Mucosa of stomach (tissue), 1 donor: ENCODE results near the gene SUCLA2.
A peak's percentile ranks its signal among the peaks of the same experiment; 100 is the strongest.
"Not testable (repeated sequence)": the region's sequence is repeated elsewhere in the genome, so short reads cannot be mapped to it uniquely, and the experiment has no call there.

Experiments
- H3K27me3 ChIP-seq: one replicate; pipeline ENCODE4 v1.7.0; 2013; ENCODE audit warnings: mild to moderate bottlenecking, low read length; ENCODE audit not compliant: control insufficient read depth, insufficient read depth
- H3K36me3 ChIP-seq: one replicate; pipeline ENCODE4 v1.7.0; 2013; ENCODE audit warnings: low read length; ENCODE audit not compliant: control insufficient read depth, insufficient read depth
- H3K4me1 ChIP-seq: one replicate; pipeline ENCODE4 v1.7.0; 2013; ENCODE audit warnings: mild to moderate bottlenecking, low read length; ENCODE audit not compliant: control insufficient read depth, insufficient read depth
- H3K4me3 ChIP-seq: one replicate; pipeline ENCODE4 v1.7.0; 2013; ENCODE audit warnings: low read length
- H3K9ac ChIP-seq: one replicate; pipeline ENCODE4 v1.7.0; 2013; ENCODE audit warnings: mild to moderate bottlenecking, low read length, moderate library complexity
- H3K9me3 ChIP-seq: one replicate; pipeline ENCODE4 v1.7.0; 2013; ENCODE audit warnings: mild to moderate bottlenecking, low read length, moderate library complexity; ENCODE audit not compliant: control insufficient read depth
- donor health status: Pancreatic carcinoma.

SUCLA2 gene

GRCh38 chr13:48014359-48014758, 13.3 kb upstream of the SUCLA2 start:
- Histone ChIP-seq H3K9me3 (no peaks in the 10 kb centered on the region), H3K4me1 (peaks cover 14% of the 10 kb centered on the region), H3K27me3 (no peaks in the 10 kb centered on the region), H3K36me3 (no peaks in the 10 kb centered on the region), H3K4me3 (no peak overlapping the region), H3K9ac (no peak overlapping the region)

- no peak overlapping the region for H3K4me3 ChIP-seq
- H3K27me3 ChIP-seq: no peaks in the 10 kb centered on the region
- no peaks in the 10 kb centered on the region for H3K9me3 ChIP-seq
- H3K9ac ChIP-seq: no peak overlapping the region
- no peaks in the 10 kb centered on the region for H3K36me3 ChIP-seq
- peaks cover 11% of the 10 kb centered on the region for H3K4me1 ChIP-seq
These were observed 11.6 kb upstream of the SUCLA2 start for GRCh38 chr13:48012668-48013067.

GRCh38 chr13:48010698-48011097, 9.6 kb upstream of the SUCLA2 start:
- Histone ChIP-seq H3K27me3 (no peaks in the 10 kb centered on the region), H3K4me1 (peaks cover 11% of the 10 kb centered on the region), H3K9ac (no peak overlapping the region)

GRCh38 chr13:48009284-48009683, 8.2 kb upstream of the SUCLA2 start:
- H3K4me3 ChIP-seq: no peak overlapping the region
- peaks cover 11% of the 10 kb centered on the region for H3K4me1 ChIP-seq
- no peak overlapping the region for H3K9ac ChIP-seq
- no peaks in the 10 kb centered on the region for H3K9me3 ChIP-seq
- H3K36me3 ChIP-seq: no peaks in the 10 kb centered on the region
- H3K27me3 ChIP-seq: no peaks in the 10 kb centered on the region

More at GRCh38 chr13:48010698-48011097, 9.6 kb upstream of the SUCLA2 start:
- Histone ChIP-seq H3K4me3 (no peak overlapping the region), H3K36me3 (no peaks in the 10 kb centered on the region), H3K9me3 (no peaks in the 10 kb centered on the region)

GRCh38 chr13:48006396-48006795, 5.3 kb upstream of the SUCLA2 start:
- no peaks in the 10 kb centered on the region for H3K9me3 ChIP-seq
- peaks cover 11% of the 10 kb centered on the region for H3K4me1 ChIP-seq

GRCh38 chr13:48004201-48004600, 3.1 kb upstream of the SUCLA2 start:
- Histone ChIP-seq H3K9me3 (no peaks in the 10 kb centered on the region), H3K4me1 (peaks cover 4% of the 10 kb centered on the region), H3K36me3 (no peaks in the 10 kb centered on the region), H3K9ac (no peak overlapping the region), H3K4me3 (no peak overlapping the region), H3K27me3 (no peaks in the 10 kb centered on the region)

More at GRCh38 chr13:48006396-48006795, 5.3 kb upstream of the SUCLA2 start:
- H3K9ac ChIP-seq: no peak overlapping the region
- H3K36me3 ChIP-seq: no peaks in the 10 kb centered on the region
- no peaks in the 10 kb centered on the region for H3K27me3 ChIP-seq
- no peak overlapping the region for H3K4me3 ChIP-seq

- not testable (repeated sequence) for H3K4me1 ChIP-seq, H3K9me3 ChIP-seq, H3K36me3 ChIP-seq, H3K27me3 ChIP-seq, H3K9ac ChIP-seq
- H3K4me3 ChIP-seq: peak overlapping the region; percentile 72
These were observed 926 bp upstream of the SUCLA2 start for GRCh38 chr13:48001999-48002398.

GRCh38 chr13:48000559-48001113, 437 bp downstream of the SUCLA2 start:
- Histone ChIP-seq H3K4me3 (peak overlapping the region; percentile 72), H3K27me3 (no peaks in the 10 kb centered on the region), H3K9me3 (no peaks in the 10 kb centered on the region), H3K4me1 (no peaks in the 10 kb centered on the region), H3K36me3 (no peaks in the 10 kb centered on the region), H3K9ac (peak overlapping the region; percentile 87)

- Histone ChIP-seq H3K9ac (peak overlapping the region; percentile 87), H3K4me1 (no peaks in the 10 kb centered on the region), H3K27me3 (no peaks in the 10 kb centered on the region), H3K4me3 (no peak overlapping the region), H3K9me3 (no peaks in the 10 kb centered on the region), H3K36me3 (no peaks in the 10 kb centered on the region)
These were observed 1.1 kb downstream of the SUCLA2 start for GRCh38 chr13:47999973-48000372.

- no peaks in the 10 kb centered on the region for H3K36me3 ChIP-seq
- H3K4me3 ChIP-seq: no peak overlapping the region
- H3K9ac ChIP-seq: no peak overlapping the region
- H3K27me3 ChIP-seq: no peaks in the 10 kb centered on the region
- no peaks in the 10 kb centered on the region for H3K9me3 ChIP-seq
- H3K4me1 ChIP-seq: no peaks in the 10 kb centered on the region
These were observed 3.7 kb downstream of the SUCLA2 start for GRCh38 chr13:47997384-47997783.

GRCh38 chr13:47991859-47992258, 9.2 kb downstream of the SUCLA2 start:
- no peak overlapping the region for H3K9ac ChIP-seq
- no peak overlapping the region for H3K4me3 ChIP-seq
- peaks cover 8% of the 10 kb centered on the region for H3K4me1 ChIP-seq
- H3K27me3 ChIP-seq: no peaks in the 10 kb centered on the region
- H3K9me3 ChIP-seq: no peaks in the 10 kb centered on the region
- peaks cover 5% of the 10 kb centered on the region for H3K36me3 ChIP-seq

- Histone ChIP-seq H3K36me3 (peaks cover 5% of the 10 kb centered on the region), H3K4me1 (peaks cover 8% of the 10 kb centered on the region), H3K27me3 (no peaks in the 10 kb centered on the region), H3K9me3 (no peaks in the 10 kb centered on the region), H3K9ac (no peak overlapping the region), H3K4me3 (no peak overlapping the region)
These were observed 10.1 kb downstream of the SUCLA2 start for GRCh38 chr13:47990920-47991466.

- H3K9ac ChIP-seq: no peak overlapping the region
- H3K36me3 ChIP-seq: peaks cover 5% of the 10 kb centered on the region
- peaks cover 8% of the 10 kb centered on the region for H3K4me1 ChIP-seq
- H3K27me3 ChIP-seq: no peaks in the 10 kb centered on the region
- H3K4me3 ChIP-seq: no peak overlapping the region
- H3K9me3 ChIP-seq: no peaks in the 10 kb centered on the region
These were observed 10.6 kb downstream of the SUCLA2 start for GRCh38 chr13:47990427-47990826.
